HG02610 (cell line): ENCODE measurements around the gene RBM20.
A peak's percentile ranks its signal among the peaks of the same experiment; 100 is the strongest.

Experiments used
- ATAC-seq: cut with Tn5 transposase; IDR thresholded peaks from one replicate; pipeline ENCODE4 v1.9.1; 2021; ENCODE audit warnings: mild to moderate bottlenecking, moderate library complexity; ENCODE audit not compliant: unreplicated experiment

RBM20 gene

GRCh38 chr10:110781139-110781538 is 137.0 kb downstream of the RBM20 start:
- ATAC-seq, result no peak

GRCh38 chr10:110782616-110783015 is 138.5 kb downstream of the RBM20 start:
- no peak for ATAC-seq

GRCh38 chr10:110783509-110784107 is 139.5 kb downstream of the RBM20 start:
- ATAC-seq, result no peak

- ATAC-seq, result no peak
Measured at GRCh38 chr10:110784198-110784597, 140.1 kb downstream of the RBM20 start.

- ATAC-seq, result no peak
Measured at GRCh38 chr10:110786172-110786571, 142.0 kb downstream of the RBM20 start.

GRCh38 chr10:110788620-110789385 is 144.7 kb downstream of the RBM20 start:
- no peak for ATAC-seq

- no peak for ATAC-seq
Measured at GRCh38 chr10:110789604-110790433, 145.7 kb downstream of the RBM20 start.

- ATAC-seq, result no peak
Measured at GRCh38 chr10:110790913-110791506, 146.9 kb downstream of the RBM20 start.

GRCh38 chr10:110791541-110792073 is 147.5 kb downstream of the RBM20 start:
- no peak for ATAC-seq

GRCh38 chr10:110792476-110793125 is 148.5 kb downstream of the RBM20 start:
- ATAC-seq, result no peak

- ATAC-seq, result no peak
Measured at GRCh38 chr10:110793128-110793812, 149.1 kb downstream of the RBM20 start.

GRCh38 chr10:110793886-110794285 is 149.8 kb downstream of the RBM20 start:
- no peak for ATAC-seq

GRCh38 chr10:110794808-110795207 is 150.7 kb downstream of the RBM20 start:
- no peak for ATAC-seq

- no peak for ATAC-seq
Measured at GRCh38 chr10:110797416-110797815, 153.3 kb downstream of the RBM20 start.

GRCh38 chr10:110798340-110798739 is 154.2 kb downstream of the RBM20 start:
- no peak for ATAC-seq

GRCh38 chr10:110802090-110802489 is 158.0 kb downstream of the RBM20 start:
- ATAC-seq, result no peak

GRCh38 chr10:110802551-110803238 is 158.6 kb downstream of the RBM20 start:
- peak; percentile 54 for ATAC-seq

- ATAC-seq, result peak; percentile 81
Measured at GRCh38 chr10:110803239-110803749, 159.2 kb downstream of the RBM20 start.

- ATAC-seq, result peak; percentile 58
Measured at GRCh38 chr10:110803830-110804338, 159.7 kb downstream of the RBM20 start.
